Measurements from ENCODE around the gene MAP3K19. TPM values are rescaled to one million over a fixed set of nuclear protein-coding genes. Genes with fewer than 3 reads are reported as not detected.

Gene MAP3K19
- total and polyA plus RNA-seq, 2 of the 8 experiments (the other 6 are each of a cell fraction or from before 2014, with no cell fraction given), result not detected

GRCh38 chr2:134946073-134946472 lies 101.2 kb downstream of the MAP3K19 start:
- no peak for DNase-seq (ENCODE audit: low read depth in 1 of 2, low spot score in 2 of 2)
- Histone ChIP-seq H3K4me1 (replicated peaks in 1 of 4; ENCODE audit: control insufficient read depth in 3 of 4, insufficient read depth in 4 of 4, low read length in 3 of 4) (peaks cover 0 to 4% (median 0%) of the 10 kb centered on the region in 4 experiments; a peak in 1 of 7 replicates), H3K79me1 (ENCODE audit: low read depth, low read length) (0 out of 2 replicates have a peak, but pooled peaks cover 3% of the 10 kb centered on the region), H3K79me2 (ENCODE audit: control insufficient read depth in 1 of 2, insufficient read depth in 2 of 2, low read length in 2 of 2) (peaks cover 0 to 18% of the 10 kb centered on the region in 2 experiments; a peak in 2 of 4 replicates), H3K9me3 (ENCODE audit: insufficient read depth in 2 of 2, low read depth in 1 of 2, low read length in 1 of 2) (no peaks in the 10 kb centered on the region), H4K5ac (ENCODE audit: insufficient read length, low read depth, low read length) (no peak overlapping the region), H3K9ac (replicated peaks in 1 of 4; ENCODE audit: extremely low read depth in 1 of 4, low read depth in 3 of 4, low read length in 3 of 4) (no peak overlapping the region), H2BK12ac (ENCODE audit: low read depth, low read length) (no peak overlapping the region), H3K18ac (ENCODE audit: extremely low read depth, low read length) (no peak overlapping the region), H3K23me2 (ENCODE audit: low read depth, low read length) (no peaks in the 10 kb centered on the region), H2AK5ac (ENCODE audit: low read depth, low read length) (no peak overlapping the region), H4K8ac (ENCODE audit: extremely low read depth, insufficient read depth, low read length) (no peak overlapping the region; the same call in 1 of the 2 replicates), H3K27ac (ENCODE audit: low read depth, low read length) (no peak overlapping the region), H2BK15ac (ENCODE audit: low read length) (no peak overlapping the region), H2BK5ac (ENCODE audit: low read depth, low read length) (no peak overlapping the region), H3K14ac (ENCODE audit: insufficient read length) (no peak overlapping the region), H4K91ac (replicated peaks; ENCODE audit: insufficient read length, low read length) (no peak overlapping the region), H3K4me2 (ENCODE audit: insufficient read depth in 1 of 2, low read depth in 2 of 2, low read length in 2 of 2) (no peak overlapping the region), H3K4me3 (ENCODE audit: extremely low read depth in 1 of 4, insufficient read depth in 2 of 4, low read depth in 3 of 4, low read length in 4 of 4) (no peak overlapping the region), H2BK120ac (replicated peaks; ENCODE audit: low read depth, low read length) (no peak overlapping the region), H3K27me3 (replicated peaks in 1 of 4; ENCODE audit: control insufficient read depth in 3 of 4, extremely low read depth in 1 of 4, insufficient read depth in 3 of 4, low read length in 3 of 4) (no peaks in the 10 kb centered on the region), H2AFZ (ENCODE audit: low read length) (no peak overlapping the region), H3K36me3 (ENCODE audit: control insufficient read depth in 2 of 4, insufficient read depth in 4 of 4, low read length in 3 of 4) (peaks cover 4 to 73% (median 29%) of the 10 kb centered on the region in 4 experiments; a peak in 7 of 8 replicates), H3K23ac (ENCODE audit: insufficient read length) (no peak overlapping the region), H3K4ac (replicated peaks; ENCODE audit: insufficient read length, low read depth, low read length) (no peak overlapping the region), H4K20me1 (replicated peaks in 1 of 2; ENCODE audit: control insufficient read depth in 1 of 2, insufficient read depth in 2 of 2, low read length in 2 of 2) (peaks cover 3 to 8% of the 10 kb centered on the region in 2 experiments), H3K56ac (replicated peaks; ENCODE audit: insufficient read length, low read depth, low read length) (no peak overlapping the region), H2BK20ac (ENCODE audit: low read length) (no peak overlapping the region)
- POLR2A ChIA-PET (ENCODE audit: partially characterized antibody), result interaction anchor here (2.0 kb wide), 1 partner anchor 14 kb away, joined by 5 read pairs; no protein-coding TSS in a partner anchor
- FAIRE-seq, result no peak
- CTCF ChIA-PET (ENCODE audit: partially characterized antibody), result interaction anchor here (0.6 to 0.9 kb wide), 3 partner anchors 14 to 968 kb away, joined by 3 to 4 read pairs (median 4); no protein-coding TSS in a partner anchor
- no peak for TF ChIP-seq EZH2 (IDR thresholded peaks at IDR 0.05; ENCODE audit: low read depth, low read length, severe bottlenecking)
- TF ChIP-seq CREB1 (IDR thresholded peaks at IDR 0.05), result no peak
- TF ChIP-seq TBP (IDR thresholded peaks at IDR 0.05; ENCODE audit: low read depth, low read length), result no peak
- TF ChIP-seq POLR2AphosphoS5 (IDR thresholded peaks at IDR 0.05; ENCODE audit: low read depth, low read length), result no peak
- no peak for TF ChIP-seq CTBP2 (IDR thresholded peaks at IDR 0.05; ENCODE audit: borderline replicate concordance, insufficient read depth, insufficient read length, low read length)
- WGBS, 2 experiments (ENCODE audit: extremely low coverage in 1 of 2, insufficient coverage in 1 of 2, insufficient read length in 1 of 2, insufficient replicate concordance in 2 of 2, low coverage in 1 of 2, low lambda C conversion rate in 2 of 2, missing lambda C conversion rate in 1 of 2), result 85% methylated on average over 6 of the region's 6 CpGs; no CpG with 5 or more reads in 1 of the 2 experiments

Measured in H1 (cell line).